H9 (cell line): Measurements from ENCODE around the gene CHRNG. TPM values are rescaled to one million over a fixed set of nuclear protein-coding genes. Genes with fewer than 3 reads are reported as not detected.

Experiments
- DNase-seq: peaks from one replicate; pipeline ENCODE4 v3.0.0-alpha.2; 2017
- H2AFZ ChIP-seq: one replicate; pipeline ENCODE4 v1.6.1; 2013; ENCODE audit warnings: mild to moderate bottlenecking, low read length, control low read depth, moderate library complexity
- H2AK5ac ChIP-seq: 2 replicates; pipeline ENCODE4 v1.6.1; 2013; ENCODE audit warnings: low read length, control low read depth, mixed read lengths; ENCODE audit not compliant: insufficient read length
- H2BK120ac ChIP-seq: one replicate; pipeline ENCODE4 v1.6.1; 2013; ENCODE audit warnings: low read depth, mild to moderate bottlenecking, low read length, control low read depth, inconsistent platforms; ENCODE audit not compliant: poor library complexity, severe bottlenecking
- H2BK12ac ChIP-seq: 2 replicates; pipeline ENCODE4 v1.6.1; 2013; ENCODE audit warnings: low read length, control low read depth, mixed read lengths, low read depth; ENCODE audit not compliant: insufficient read length
- H2BK15ac ChIP-seq: 2 replicates; pipeline ENCODE4 v1.6.1; 2013; ENCODE audit warnings: low read depth, low read length, control low read depth
- H2BK20ac ChIP-seq: one replicate; pipeline ENCODE4 v1.6.1; 2013; ENCODE audit warnings: low read depth, mild to moderate bottlenecking, low read length, control low read depth, inconsistent platforms; ENCODE audit not compliant: poor library complexity, severe bottlenecking
- H2BK5ac ChIP-seq: 2 replicates; pipeline ENCODE4 v1.6.1; 2013; ENCODE audit warnings: low read length, control low read depth, mixed read lengths; ENCODE audit not compliant: insufficient read length
- H3K14ac ChIP-seq: 2 replicates; pipeline ENCODE4 v1.6.1; 2013; ENCODE audit warnings: low read length, control low read depth; ENCODE audit not compliant: insufficient read depth
- H3K18ac ChIP-seq: 2 replicates; pipeline ENCODE4 v1.6.1; 2013; ENCODE audit warnings: low read depth, mild to moderate bottlenecking, mixed read lengths, low read length, control low read depth; ENCODE audit not compliant: insufficient read length
- H3K23ac ChIP-seq: 2 replicates; pipeline ENCODE4 v1.6.1; 2013; ENCODE audit warnings: low read length, control low read depth, mixed read lengths, low read depth; ENCODE audit not compliant: insufficient read length
- H3K23me2 ChIP-seq: 2 replicates; pipeline ENCODE4 v1.6.1; 2013; ENCODE audit warnings: low read depth, mild to moderate bottlenecking, mixed read lengths, low read length, control low read depth; ENCODE audit not compliant: insufficient read length, poor library complexity, severe bottlenecking
- H3K27ac ChIP-seq: 2 replicates; pipeline ENCODE4 v1.5.1; 2013; ENCODE audit warnings: low read length, control low read depth, mixed read lengths, low read depth; ENCODE audit not compliant: insufficient read length
- H3K27me3 ChIP-seq: 2 replicates; pipeline ENCODE4 v1.6.1; 2013; ENCODE audit warnings: low read length, control low read depth, inconsistent platforms; ENCODE audit not compliant: insufficient read depth
- H3K4ac ChIP-seq: 2 replicates; pipeline ENCODE4 v1.6.1; 2013; ENCODE audit warnings: low read depth, mild to moderate bottlenecking, control low read depth, inconsistent platforms, low read length, moderate library complexity
- H3K4me1 ChIP-seq: 2 replicates; pipeline ENCODE4 v1.6.1; 2013; ENCODE audit warnings: low read length, control low read depth, inconsistent platforms; ENCODE audit not compliant: insufficient read depth
- H3K4me2 ChIP-seq: 2 replicates; pipeline ENCODE4 v1.6.1; 2013; ENCODE audit warnings: low read length, control low read depth, mixed read lengths; ENCODE audit not compliant: insufficient read length, insufficient read depth
- H3K56ac ChIP-seq: 2 replicates; pipeline ENCODE4 v1.6.1; 2013; ENCODE audit warnings: low read depth, mild to moderate bottlenecking, mixed read lengths, low read length, control low read depth; ENCODE audit not compliant: insufficient read length
- H3K79me1 ChIP-seq: 2 replicates; pipeline ENCODE4 v1.6.1; 2013; ENCODE audit warnings: low read depth, mild to moderate bottlenecking, moderate library complexity, low read length, control low read depth, inconsistent platforms; ENCODE audit not compliant: insufficient read depth, poor library complexity, severe bottlenecking
- H3K79me2 ChIP-seq: 2 replicates; pipeline ENCODE4 v1.6.1; 2013; ENCODE audit warnings: low read length, control low read depth, inconsistent platforms; ENCODE audit not compliant: insufficient read depth
- H3K9ac ChIP-seq: 2 replicates; pipeline ENCODE4 v1.6.1; 2013; ENCODE audit warnings: low read length, control low read depth, mixed read lengths; ENCODE audit not compliant: insufficient read length; ENCODE audit errors: extremely low read depth
- H3K9me3 ChIP-seq: one replicate; pipeline ENCODE4 v1.6.1; 2013; ENCODE audit warnings: low read depth, low read length, inconsistent platforms; ENCODE audit not compliant: control insufficient read depth
- H3T11ph ChIP-seq: one replicate; pipeline ENCODE4 v1.6.1; 2013; ENCODE audit warnings: mild to moderate bottlenecking, low read length, control low read depth, inconsistent platforms
- H4K20me1 ChIP-seq: one replicate; pipeline ENCODE4 v1.6.1; 2013; ENCODE audit not compliant: control insufficient read depth, insufficient read length, insufficient read depth
- H4K5ac ChIP-seq: 2 replicates; pipeline ENCODE4 v1.6.1; 2013; ENCODE audit warnings: low read depth, mild to moderate bottlenecking, mixed read lengths, low read length, control low read depth; ENCODE audit not compliant: insufficient read length
- H4K8ac ChIP-seq: replicated peaks from 2 replicates; pipeline ENCODE4 v1.6.1; 2013; ENCODE audit warnings: low read length, control low read depth, mixed read lengths, low read depth; ENCODE audit not compliant: insufficient read length
- H4K91ac ChIP-seq: 2 replicates; pipeline ENCODE4 v1.6.1; 2013; ENCODE audit warnings: low read depth, mild to moderate bottlenecking, moderate library complexity, mixed read lengths, low read length, control low read depth; ENCODE audit not compliant: insufficient read length
- H3K27ac Mint-ChIP-seq, 3 experiments: 2 replicates in 2 of 3; 3 replicates in 1 of 3; pipeline ENCODE4 v1.8.0; 2020 to 2021; ENCODE audit warnings: mixed read lengths in 3 of 3, mild to moderate bottlenecking in 1 of 3, moderate library complexity in 1 of 3
- H3K27me3 Mint-ChIP-seq: 2 replicates; pipeline ENCODE4 v1.8.0; 2021; ENCODE audit warnings: low read depth, mild to moderate bottlenecking, moderate library complexity, mixed read lengths
- H3K36me3 Mint-ChIP-seq, 3 experiments: 2 replicates in 2 of 3; 3 replicates in 1 of 3; pipeline ENCODE4 v1.8.0; 2020 to 2021; ENCODE audit warnings: low read depth in 3 of 3, mixed read lengths in 3 of 3; ENCODE audit not compliant: insufficient read depth in 1 of 3
- H3K4me1 Mint-ChIP-seq, 2 experiments: 2 replicates each; pipeline ENCODE4 v1.8.0; 2020; ENCODE audit warnings: mixed read lengths in 2 of 2
- H3K4me3 Mint-ChIP-seq, 2 experiments: 2 replicates in 1 of 2; 3 replicates in 1 of 2; pipeline ENCODE4 v1.8.0; 2020 to 2021; ENCODE audit warnings: mild to moderate bottlenecking in 2 of 2, mixed read lengths in 2 of 2, moderate library complexity in 1 of 2
- H3K9me3 Mint-ChIP-seq, 2 experiments: 2 replicates in 1 of 2; 3 replicates in 1 of 2; pipeline ENCODE4 v1.8.0; 2020; ENCODE audit warnings: mild to moderate bottlenecking in 2 of 2, mixed read lengths in 2 of 2, moderate library complexity in 1 of 2
- CTCF ChIP-seq: fragments of 200-600 bp; sonication (generic); conservative IDR thresholded peaks from 3 replicates; pipeline ENCODE4 v1.8.0; 2021; ENCODE audit warnings: antibody characterized with exemption, mild to moderate bottlenecking
- WGBS: extraction: QIAGEN DNeasy Blood & Tissue Kit; methylation state at CpG from one replicate; pipeline ENCODE4 v1.1.7; 2013; ENCODE audit warnings: missing lambda C conversion rate, low lambda C conversion rate, mixed read lengths; ENCODE audit not compliant: insufficient read length; ENCODE audit errors: extremely low coverage; 5-methylcytosine and 5-hydroxymethylcytosine counted together
- total RNA-seq: library from RNA; stranded (reverse); gene quantifications from 2 replicates; pipeline ENCODE4 v1.2.1, GENCODE V29; 2021

Gene CHRNG
- total RNA-seq, 1 experiment from 2014 or later: not detected

DNA sequence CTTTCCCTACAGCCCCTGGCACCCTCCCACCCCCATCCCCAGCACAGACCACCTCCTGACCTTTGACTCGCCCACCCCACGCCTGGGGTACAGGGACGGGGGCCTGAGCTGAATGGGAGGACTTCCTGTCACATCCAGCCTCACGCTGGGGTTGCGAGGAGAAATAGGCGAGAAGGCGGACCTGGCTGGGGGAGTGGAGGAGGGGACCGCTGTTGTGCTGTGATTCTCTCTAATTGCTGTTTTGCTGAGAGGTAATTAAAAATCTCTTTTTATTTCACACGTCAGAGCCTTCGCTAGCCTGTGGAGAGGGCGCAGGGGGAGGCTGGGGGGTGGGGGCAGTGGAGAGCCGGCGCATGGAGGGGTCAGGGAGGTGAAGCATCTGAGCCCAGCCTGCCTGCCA lies 42.1 kb upstream of the CHRNG start:
- Histone ChIP-seq H3K4ac (no peak overlapping the region), H3K79me1 (no peaks in the 10 kb centered on the region), H3K4me1 (0 out of 2 replicates have a peak, but pooled peaks cover 3% of the 10 kb centered on the region), H3K9ac (no peak overlapping the region), H3K9me3 (no peaks in the 10 kb centered on the region), H2BK20ac (no peak overlapping the region), H2BK120ac (no peak overlapping the region), H2AFZ (no peak overlapping the region), H3K18ac (no peak overlapping the region), H3T11ph (no peak overlapping the region), H3K14ac (no peak overlapping the region), H4K91ac (no peak overlapping the region), H2BK12ac (no peak overlapping the region), H2BK5ac (no peak overlapping the region), H2BK15ac (no peak overlapping the region), H3K23ac (no peak overlapping the region), H3K23me2 (peaks cover 1% of the 10 kb centered on the region), H3K56ac (no peak overlapping the region), H3K27ac (no peak overlapping the region), H4K20me1 (no peaks in the 10 kb centered on the region), H3K4me2 (no peak overlapping the region), H3K79me2 (no peaks in the 10 kb centered on the region), H4K8ac (no peak overlapping the region), H3K27me3 (no peaks in the 10 kb centered on the region; the same call in 1 of the 2 replicates), H2AK5ac (no peak overlapping the region), H4K5ac (no peak overlapping the region)
- no CpG with 5 or more reads among the region's 13 CpGs for WGBS
- peaks cover 9 to 49% of the 10 kb centered on the region in 2 experiments for H3K4me1 Mint-ChIP-seq
- no peak overlapping the region; a peak in 1 of 5 replicates for H3K4me3 Mint-ChIP-seq
- H3K9me3 Mint-ChIP-seq: no peaks in the 10 kb centered on the region
- TF ChIP-seq CTCF: no peak
- no peak for DNase-seq
- H3K27ac Mint-ChIP-seq: peak overlapping the region in 1 of 3 experiments; percentile 35; a peak in 1 of 7 replicates
- H3K36me3 Mint-ChIP-seq: no peaks in the 10 kb centered on the region; a peak in 1 of 7 replicates
- peaks cover 43% of the 10 kb centered on the region for H3K27me3 Mint-ChIP-seq
